Glutamatergic neuron (in vitro differentiated cells): ENCODE data around the gene IPO4. TPM values are rescaled to one million over a fixed set of nuclear protein-coding genes. Genes with fewer than 3 reads are reported as not detected.
"Not testable (repeated sequence)": the region's sequence is repeated elsewhere in the genome, so short reads cannot be mapped to it uniquely, and the experiment has no call there.

ENCODE experiments used
- DNase-seq: peaks from one replicate; pipeline ENCODE4 v3.0.0; 2022
- H3K27ac Mint-ChIP-seq: one replicate; pipeline ENCODE4 v1.8.0; 2020; ENCODE audit warnings: mild to moderate bottlenecking, mixed read lengths, inconsistent platforms; ENCODE audit not compliant: unreplicated experiment
- H3K27me3 Mint-ChIP-seq: one replicate; pipeline ENCODE4 v1.8.0; 2020; ENCODE audit warnings: mild to moderate bottlenecking, moderate library complexity, mixed read lengths, inconsistent platforms; ENCODE audit not compliant: unreplicated experiment
- H3K36me3 Mint-ChIP-seq: one replicate; pipeline ENCODE4 v1.8.0; 2020; ENCODE audit warnings: mild to moderate bottlenecking, mixed read lengths, inconsistent platforms; ENCODE audit not compliant: unreplicated experiment
- H3K4me1 Mint-ChIP-seq: one replicate; pipeline ENCODE4 v1.8.0; 2020; ENCODE audit warnings: mild to moderate bottlenecking, low read depth, mixed read lengths, inconsistent platforms; ENCODE audit not compliant: unreplicated experiment
- H3K4me3 Mint-ChIP-seq: one replicate; pipeline ENCODE4 v1.8.0; 2020; ENCODE audit warnings: mild to moderate bottlenecking, mixed read lengths, inconsistent platforms; ENCODE audit not compliant: unreplicated experiment
- H3K9me3 Mint-ChIP-seq: one replicate; pipeline ENCODE4 v1.8.0; 2020; ENCODE audit warnings: mild to moderate bottlenecking, moderate library complexity, mixed read lengths, inconsistent platforms; ENCODE audit not compliant: unreplicated experiment
- CTCF ChIP-seq: fragments of 200-600 bp; sonication (generic); IDR thresholded peaks from one replicate; pipeline ENCODE4 v1.5.0; 2021; ENCODE audit not compliant: partially characterized antibody, unreplicated experiment
- total RNA-seq: library from RNA; stranded (reverse); fragmentation: NEBNext Ultra II Directional; extraction: Animal tissue kit (Norgen Biotek cat#: 25700); gene quantifications from one replicate; pipeline ENCODE4 v1.2.1, GENCODE V29; 2021; ENCODE audit not compliant: unreplicated experiment

IPO4 gene
- total RNA-seq, 1 donor from 2014 or later: 25.5 TPM

DNA sequence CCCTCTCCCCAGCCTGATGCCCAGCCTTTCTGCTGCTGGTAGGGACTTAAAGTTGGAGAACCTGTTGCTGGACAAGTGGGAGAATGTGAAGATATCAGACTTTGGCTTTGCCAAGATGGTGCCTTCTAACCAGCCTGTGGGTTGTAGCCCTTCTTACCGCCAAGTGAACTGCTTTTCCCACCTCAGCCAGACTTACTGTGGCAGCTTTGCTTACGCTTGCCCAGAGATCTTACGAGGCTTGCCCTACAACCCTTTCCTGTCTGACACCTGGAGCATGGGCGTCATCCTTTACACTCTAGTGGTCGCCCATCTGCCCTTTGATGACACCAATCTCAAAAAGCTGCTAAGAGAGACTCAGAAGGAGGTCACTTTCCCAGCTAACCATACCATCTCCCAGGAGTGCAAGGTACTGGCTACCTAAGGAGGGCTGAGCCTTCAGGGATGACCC lies 18.5 kb upstream of the IPO4 start:
- TF ChIP-seq CTCF: no peak
- DNase-seq: no peak
- Mint-ChIP-seq H3K4me1 (peaks cover 9% of the 10 kb centered on the region), H3K36me3 (peaks cover 15% of the 10 kb centered on the region), H3K4me3 (peak overlapping the region; percentile 8), H3K27me3 (peaks cover 14% of the 10 kb centered on the region), H3K9me3 (peaks cover 8% of the 10 kb centered on the region), H3K27ac (no peak overlapping the region)

DNA sequence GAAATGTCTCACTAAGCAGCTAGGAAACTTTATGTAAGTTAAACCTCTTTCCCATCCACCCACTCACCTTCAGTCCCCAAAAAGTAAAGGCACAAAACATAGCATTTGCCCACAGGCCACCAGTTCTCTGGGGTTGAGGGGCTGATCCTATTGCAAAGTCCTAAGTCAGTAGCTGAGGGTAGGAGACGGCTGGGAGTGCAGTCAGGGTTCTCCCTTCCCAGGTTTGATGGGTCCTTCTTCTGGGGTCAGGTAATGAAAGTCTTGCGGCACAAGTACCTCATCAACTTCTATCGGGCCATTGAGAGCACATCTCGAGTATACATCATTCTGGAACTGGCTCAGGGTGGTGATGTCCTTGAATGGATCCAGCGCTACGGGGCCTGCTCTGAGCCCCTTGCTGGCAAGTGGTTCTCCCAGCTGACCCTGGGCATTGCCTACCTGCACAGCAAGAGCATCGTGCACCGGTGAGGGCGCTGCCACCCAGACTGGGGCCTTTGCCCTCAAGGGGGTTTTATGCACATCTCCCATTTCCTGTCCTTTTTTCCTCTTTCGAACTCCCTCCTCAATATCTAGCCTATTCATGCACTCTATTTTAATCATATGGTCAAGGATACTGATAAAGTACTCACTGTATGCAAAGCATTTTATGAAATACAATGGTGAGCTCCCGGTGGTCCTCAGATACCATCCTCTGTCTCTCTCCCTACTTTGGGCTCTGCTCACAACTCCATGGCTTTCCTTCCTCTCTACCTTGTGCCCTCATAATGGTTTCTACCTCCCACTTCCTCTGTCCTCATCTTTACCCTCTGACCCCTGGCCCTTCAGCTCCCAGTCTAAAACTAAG lies 17.9 kb upstream of the IPO4 start:
- Mint-ChIP-seq H3K27me3 (peaks cover 12% of the 10 kb centered on the region), H3K9me3 (peaks cover 8% of the 10 kb centered on the region), H3K36me3 (peaks cover 15% of the 10 kb centered on the region), H3K4me1 (peaks cover 9% of the 10 kb centered on the region), H3K27ac (no peak overlapping the region), H3K4me3 (peak overlapping the region; percentile 8)
- no peak for DNase-seq
- TF ChIP-seq CTCF: no peak

DNA sequence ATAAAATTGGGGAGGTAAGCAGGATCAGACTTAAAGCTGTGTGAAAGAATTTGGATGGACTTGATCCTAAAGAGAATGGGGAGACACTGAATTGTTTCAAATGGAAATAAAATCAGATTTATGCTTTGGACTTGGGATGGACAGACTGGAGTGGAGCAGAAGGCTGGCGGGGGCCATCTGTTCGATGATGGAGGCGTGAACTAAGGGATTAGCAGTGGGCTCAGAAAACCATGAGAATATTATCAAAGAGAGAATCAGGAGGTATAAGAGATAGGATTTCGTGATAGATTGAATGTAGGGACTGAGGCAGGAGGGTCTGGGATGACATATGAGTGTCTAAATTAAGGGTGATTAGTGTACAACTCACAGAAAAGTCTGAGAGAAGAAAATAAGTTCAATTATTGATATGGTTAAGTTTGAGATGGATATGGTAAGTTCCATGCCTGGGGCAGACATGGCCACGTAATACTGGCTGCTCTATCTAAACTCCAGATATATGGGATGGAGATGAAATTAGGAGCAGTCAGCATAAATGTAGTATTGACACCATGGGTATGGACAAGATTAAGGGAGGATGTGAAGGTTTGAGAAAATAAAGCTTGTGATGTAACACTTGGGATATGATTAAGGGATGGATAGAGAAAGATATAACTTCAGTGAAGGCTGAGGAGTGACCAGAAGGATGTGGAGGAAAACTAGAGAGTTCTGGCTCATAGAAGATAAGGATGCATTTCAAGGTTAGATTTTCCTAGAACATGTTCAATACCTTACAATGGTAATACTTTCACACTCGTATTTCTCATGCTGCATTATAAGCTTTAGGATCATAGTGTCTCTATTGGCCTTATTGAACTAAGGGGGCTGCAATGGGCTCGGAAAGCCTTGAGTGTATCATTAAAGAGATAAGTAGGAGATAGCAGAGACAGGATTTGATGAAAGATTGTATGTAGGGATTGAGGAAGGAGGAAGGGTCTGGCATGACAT lies 15.8 kb upstream of the IPO4 start:
- Mint-ChIP-seq H3K27ac (peak overlapping the region; percentile 65), H3K27me3 (peaks cover 8% of the 10 kb centered on the region), H3K4me3 (peak overlapping the region; percentile 37), H3K36me3 (peaks cover 15% of the 10 kb centered on the region), H3K4me1 (peaks cover 9% of the 10 kb centered on the region), H3K9me3 (peaks cover 4% of the 10 kb centered on the region)
- DNase-seq: no peak
- TF ChIP-seq CTCF: no peak

DNA sequence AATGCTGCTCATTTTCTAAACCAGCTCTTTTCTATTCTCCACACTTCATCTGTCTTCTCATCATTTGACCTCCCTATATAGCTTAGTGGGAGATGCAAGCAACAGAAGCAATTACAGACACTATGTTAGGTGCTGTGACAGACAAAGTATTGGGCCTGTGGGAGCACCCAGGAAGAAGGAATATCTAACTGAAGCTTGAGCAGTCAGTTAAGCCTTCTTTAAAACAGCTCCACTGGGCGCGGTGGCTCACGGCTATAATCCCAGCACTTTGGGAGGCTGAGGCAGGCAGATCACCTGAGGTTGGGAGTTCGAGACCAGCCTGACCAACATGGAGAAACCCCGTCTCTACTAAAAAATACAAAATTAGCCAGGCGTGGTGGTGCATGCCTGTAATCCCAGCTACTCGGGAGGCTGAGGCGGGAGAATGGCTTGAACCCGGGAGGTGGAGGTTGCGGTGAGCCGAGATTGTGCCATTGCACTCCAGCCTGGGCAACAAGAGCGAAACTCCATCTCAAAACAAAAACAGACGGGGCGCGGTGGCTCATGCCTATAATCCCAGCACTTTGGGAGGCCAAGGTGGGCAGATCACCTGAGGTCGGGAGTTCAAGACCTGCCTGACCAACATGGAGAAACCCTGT lies 14.8 kb upstream of the IPO4 start:
- not testable (repeated sequence) for H3K4me1 Mint-ChIP-seq, H3K4me3 Mint-ChIP-seq, H3K27ac Mint-ChIP-seq

GRCh38 chr14:24202538-24202937 lies 13.9 kb upstream of the IPO4 start:
- not testable (repeated sequence) for H3K9me3 Mint-ChIP-seq, DNase-seq, H3K4me1 Mint-ChIP-seq, H3K4me3 Mint-ChIP-seq, H3K27me3 Mint-ChIP-seq
- Mint-ChIP-seq H3K36me3 (peaks cover 15% of the 10 kb centered on the region), H3K27ac (peak overlapping the region; percentile 4)

More for the DNA sequence above, 14.8 kb upstream of the IPO4 start:
- not testable (repeated sequence) for H3K9me3 Mint-ChIP-seq, H3K27me3 Mint-ChIP-seq, DNase-seq
- H3K36me3 Mint-ChIP-seq: peaks cover 15% of the 10 kb centered on the region
